Activated T-cell treated with anti-CD3 and anti-CD28 coated beads for 48 hours (primary cell): ENCODE measurements around the gene DMGDH.

Experiments
- DNase-seq: peaks from one replicate; pipeline ENCODE4 v3.0.0-alpha.2; 2020; ENCODE audit warnings: low read depth

DMGDH gene

DNA sequence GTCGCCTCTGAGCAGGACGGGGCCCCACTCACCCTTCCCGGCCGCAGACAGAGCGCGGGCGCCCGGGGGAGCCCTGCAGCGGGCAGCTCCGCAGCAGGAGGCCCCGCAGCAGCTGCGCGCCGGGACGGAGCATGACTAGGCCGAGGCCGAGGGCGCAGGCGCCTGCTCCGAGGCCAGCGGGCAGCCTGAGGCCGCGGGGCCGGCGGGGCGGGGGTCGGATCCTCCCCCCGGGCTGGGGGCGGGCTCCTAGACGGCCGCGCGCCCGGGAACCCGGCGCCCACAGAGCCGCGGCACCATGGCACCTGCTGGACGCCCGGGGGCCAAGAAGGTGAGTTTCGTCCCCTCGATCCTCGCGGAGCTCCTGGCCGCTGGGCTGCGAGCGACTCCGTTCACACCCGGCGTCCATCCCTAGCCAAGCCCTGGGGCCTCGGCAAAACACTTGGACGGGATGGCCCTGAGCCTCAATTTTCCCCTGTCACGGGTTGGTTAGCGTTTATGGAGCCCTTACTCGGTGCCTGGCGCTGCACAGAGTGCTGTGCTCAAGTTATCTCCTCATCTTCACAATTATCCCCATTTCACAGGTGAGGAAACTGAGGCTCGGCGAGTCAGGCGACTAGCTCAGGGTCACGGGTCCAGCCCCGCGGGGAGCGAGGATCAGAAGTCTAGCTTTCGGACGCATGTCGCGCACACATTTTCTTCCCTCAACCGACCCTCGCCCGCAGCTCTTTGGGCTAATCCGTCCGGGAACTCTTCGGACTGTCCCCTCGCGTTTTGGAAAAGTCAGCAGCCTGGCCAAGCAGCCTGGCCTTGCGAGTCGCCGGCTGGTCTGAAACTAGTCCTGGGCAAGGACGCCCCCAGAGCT is at the start of gene DMGDH, which contains the start of gene BHMT2:
Gene DMGDH, minus strand, starts transcription at position 187 of the 862 bp plus-strand sequence. Its CDS starts 54 bp downstream, at position 133.
Gene BHMT2, plus strand, starts transcription at position 280 of the 862 bp plus-strand sequence. Its CDS starts 16 bp downstream, at position 296.
- DNase-seq, result no peak

DNA sequence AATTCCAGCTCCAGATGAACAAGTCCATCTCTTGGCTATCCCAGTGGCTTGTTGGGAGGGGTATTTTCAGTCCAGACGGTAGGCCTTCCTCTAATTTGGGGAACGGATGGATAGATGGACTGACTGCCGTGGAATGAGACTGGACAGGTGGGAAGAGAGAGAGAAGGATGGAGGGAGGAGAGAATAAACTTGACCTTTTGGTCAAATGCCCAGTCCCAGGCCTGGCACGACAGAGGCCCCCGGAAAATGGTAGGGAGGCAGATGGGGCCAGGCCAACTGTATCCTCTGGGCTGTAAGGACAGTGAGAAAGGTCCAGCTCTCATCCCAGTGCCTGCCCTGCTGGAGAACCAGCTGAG is 43.2 kb upstream of the DMGDH start:
- DNase-seq, result no peak

DNA sequence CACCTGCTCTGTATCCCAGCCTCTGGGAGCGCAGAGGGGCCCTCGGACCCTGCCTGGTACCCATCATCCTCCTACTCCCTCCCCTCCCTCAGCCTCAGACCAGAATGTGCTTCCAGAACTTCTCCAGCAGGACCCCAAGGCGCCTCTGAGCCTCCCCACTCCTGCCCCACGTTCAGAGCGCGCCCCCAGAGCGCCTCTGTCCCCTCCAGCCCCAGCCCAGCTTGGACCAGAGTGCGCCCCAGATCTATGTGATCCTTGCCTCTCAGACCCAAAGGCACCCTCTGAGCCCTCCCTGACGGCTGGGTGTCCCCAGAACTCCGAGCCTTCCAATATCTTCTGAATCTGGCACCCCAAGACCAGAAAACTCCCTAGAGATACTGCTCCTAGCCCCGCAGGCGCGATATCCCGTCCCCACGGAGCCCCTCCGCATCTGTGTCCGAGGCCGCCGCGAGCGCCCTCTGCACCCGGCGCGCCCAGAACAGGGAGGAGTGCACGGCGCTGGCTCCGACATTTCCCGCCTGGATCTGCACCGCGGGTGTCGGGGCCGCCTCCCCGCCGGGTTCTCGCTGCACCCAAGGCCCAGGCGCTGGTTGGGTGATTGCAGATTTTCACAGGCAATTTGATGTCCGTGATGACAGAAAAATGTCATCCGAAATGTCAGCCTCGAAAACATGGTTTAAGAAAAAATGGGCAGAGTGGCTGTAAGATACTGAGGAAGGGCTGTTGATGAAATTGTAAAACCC is 42.7 kb upstream of the DMGDH start:
- DNase-seq, result no peak

DNA sequence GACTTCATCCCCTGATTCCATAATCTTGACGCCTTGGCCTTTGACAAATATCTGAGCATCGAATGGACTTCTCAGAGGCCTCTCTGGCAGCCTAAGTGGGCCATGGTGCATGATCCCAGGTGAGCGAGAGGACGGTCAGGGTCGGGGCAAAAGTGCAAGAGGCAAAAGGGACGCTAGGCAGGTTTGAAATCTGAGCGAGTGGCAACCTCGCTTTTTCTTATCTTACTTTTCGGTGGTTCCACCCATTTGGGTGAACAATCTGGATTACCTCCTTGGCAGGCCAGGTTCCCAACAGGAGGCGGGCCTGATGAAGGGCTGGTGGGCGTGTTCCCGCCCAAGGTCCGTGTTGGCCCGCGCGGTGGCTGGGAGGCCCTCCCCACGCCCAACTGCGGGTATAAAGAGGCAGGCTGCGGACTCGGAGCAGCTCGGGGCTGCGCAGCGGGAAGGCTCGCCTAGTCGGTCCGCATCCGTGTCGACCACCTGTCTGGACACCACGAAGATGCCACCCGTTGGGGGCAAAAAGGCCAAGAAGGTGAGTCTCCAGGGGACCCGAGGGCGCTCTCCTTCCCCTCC is 42.0 kb upstream of the DMGDH start, which contains the start of gene BHMT:
Gene BHMT, plus strand, starts transcription at position 423 of the 573 bp plus-strand sequence. Its CDS starts 77 bp downstream, at position 500.
- no peak for DNase-seq

DNA sequence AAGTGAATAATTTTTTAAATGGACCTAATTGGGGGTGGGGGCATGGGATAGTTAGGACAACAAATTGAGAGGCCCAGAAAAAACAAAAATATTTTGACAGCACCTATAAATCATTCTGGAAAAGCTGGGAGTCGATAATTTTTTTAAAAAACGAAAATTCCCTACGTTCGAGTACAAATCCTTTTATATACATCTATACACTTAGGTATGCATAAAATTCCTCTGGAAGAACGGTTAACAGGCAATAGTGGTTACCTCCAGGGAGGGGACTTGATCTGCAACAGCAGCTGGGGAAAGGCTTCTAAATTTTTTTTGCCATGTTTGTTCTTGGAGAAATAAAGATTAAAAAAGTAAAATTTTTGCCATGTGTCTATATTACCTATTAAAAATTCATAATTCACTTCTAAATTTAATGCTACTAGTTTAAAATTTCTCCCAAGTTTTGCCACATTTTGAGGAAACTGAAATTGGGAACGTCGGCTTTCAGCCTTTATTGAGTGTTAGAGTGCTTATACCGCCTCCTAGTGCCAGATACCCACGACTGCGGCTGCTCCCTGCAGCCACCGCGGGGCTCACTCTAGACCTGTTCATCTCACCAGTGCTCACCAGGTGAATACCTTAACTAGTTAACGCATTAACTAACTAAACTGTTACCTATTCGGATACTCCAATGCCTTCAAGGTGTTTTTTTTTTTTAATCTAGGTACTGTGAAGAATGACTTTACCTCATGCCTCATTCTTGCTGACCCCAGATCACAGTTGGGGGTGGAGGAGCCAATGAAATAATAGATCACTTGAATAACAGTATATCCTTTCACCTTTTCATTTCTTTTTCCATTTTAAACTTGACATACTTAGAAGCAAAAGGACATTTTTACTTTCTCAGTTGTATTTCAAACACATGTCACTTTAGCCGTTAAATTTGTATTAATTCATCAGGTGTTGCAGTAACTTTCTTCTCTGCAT is 40.3 kb upstream of the DMGDH start:
- DNase-seq, result peak; percentile 11

DNA sequence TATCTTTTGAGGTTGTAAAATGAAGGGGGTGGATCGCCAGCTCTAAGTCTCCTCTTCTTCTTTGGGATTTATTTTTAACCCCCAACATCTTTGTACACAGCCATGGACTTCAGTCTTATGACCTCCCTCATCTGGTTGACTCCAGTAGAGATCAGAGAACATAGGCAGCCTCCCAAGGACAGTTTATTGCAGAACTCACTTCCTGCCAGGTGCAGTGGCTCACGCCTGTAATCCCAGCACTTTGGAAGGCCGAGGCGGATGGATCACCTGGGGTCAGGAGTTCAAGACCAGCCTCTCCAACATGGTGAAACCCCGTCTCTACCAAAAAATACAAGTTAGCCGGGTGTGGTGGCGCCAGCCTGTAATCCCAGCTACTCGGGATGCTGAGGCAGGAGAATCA is 39.3 kb upstream of the DMGDH start:
- DNase-seq, result no peak

DNA sequence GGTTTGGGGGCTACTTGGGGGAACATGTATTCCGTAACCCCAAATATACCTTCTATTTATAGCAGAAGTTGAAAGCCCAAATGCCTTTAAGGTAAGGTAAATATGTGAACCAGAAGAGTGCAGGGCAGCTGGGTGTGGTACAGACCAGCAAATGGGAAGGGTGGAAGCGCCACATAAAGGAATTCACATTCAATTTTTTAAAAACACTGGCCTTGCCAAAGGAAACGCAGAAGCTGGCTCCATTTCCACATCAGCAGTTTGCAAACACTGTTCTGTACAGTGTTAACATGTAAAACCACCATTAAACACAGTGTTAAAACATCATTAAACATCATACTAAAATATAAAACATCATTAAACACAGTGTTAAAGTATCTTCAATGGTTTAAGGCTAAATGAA is 38.6 kb upstream of the DMGDH start:
- DNase-seq, result no peak

DNA sequence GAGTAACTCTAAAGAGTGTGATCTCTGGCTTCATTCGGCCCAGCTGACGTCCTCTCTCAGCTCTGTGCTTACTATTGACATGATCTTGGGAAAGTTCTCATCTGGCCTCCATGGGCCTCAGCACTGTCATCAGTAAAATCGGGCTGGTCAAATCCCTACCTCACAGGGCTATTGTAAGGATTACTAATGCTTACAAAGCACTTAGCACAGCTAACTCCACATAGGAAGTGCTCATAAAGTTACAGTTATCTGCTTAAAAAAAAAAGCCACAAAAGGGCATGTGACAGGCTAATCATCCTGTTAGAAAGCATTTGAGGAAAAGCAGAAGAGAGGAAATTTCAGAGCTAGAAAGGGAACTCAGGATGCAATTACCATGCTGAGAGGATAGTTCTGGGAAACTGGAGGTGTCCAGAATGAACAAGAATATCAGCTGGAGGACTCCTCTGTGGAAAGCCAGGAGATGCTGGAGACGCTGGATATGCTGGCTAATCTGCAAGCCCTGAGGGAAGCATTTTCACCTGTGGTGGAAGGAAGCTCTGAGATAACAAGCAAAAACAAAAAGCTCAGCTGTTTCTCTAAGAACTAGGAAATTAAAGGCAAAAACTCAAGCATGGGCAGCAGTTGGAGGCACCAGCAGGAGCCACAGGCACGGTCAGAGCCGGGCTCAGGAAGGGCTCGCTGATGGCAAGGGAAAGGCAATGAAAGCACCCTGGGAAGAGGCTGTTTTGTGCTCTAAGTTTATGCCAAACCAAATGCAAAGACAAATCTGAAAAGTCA is 37.7 kb upstream of the DMGDH start:
- DNase-seq, result no peak

DNA sequence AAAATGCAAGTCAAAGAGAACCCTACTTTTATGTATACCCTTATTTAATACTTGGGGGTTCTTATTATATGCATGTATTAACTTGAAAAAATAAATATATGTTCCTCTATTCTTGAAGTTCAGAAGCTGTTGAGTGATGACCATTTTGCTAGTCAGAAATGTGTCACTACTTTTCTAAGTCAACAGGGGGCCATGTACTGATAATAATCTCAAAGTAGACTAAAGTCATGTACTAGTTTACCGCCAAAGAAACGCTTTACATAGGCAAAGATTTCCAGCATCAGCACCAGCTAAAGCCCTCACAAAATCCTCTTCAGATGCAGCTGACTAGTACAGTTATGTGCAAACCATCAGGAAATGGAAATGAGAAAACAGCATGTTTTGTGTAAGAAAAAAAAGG is 36.4 kb upstream of the DMGDH start:
- DNase-seq, result no peak

DNA sequence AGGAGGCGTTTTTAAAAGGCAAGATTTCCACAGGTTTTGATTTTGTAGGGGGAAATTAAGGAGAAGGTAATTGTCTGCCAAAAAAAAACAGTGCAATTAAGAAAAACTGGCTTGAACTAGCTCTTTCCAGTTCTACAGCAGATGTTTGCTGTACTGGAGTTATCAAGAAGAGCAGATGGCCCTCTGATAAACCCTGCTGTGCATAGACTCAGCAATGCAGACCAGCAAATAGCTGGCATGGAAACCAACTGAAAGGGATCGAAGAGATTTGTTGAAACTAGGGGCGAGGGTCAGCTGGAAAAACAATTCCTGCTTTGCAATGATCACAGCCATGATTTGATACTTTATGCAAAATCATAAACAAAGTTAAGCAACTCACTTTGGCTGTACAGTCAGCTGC is 24.3 kb upstream of the DMGDH start:
- no peak for DNase-seq

DNA sequence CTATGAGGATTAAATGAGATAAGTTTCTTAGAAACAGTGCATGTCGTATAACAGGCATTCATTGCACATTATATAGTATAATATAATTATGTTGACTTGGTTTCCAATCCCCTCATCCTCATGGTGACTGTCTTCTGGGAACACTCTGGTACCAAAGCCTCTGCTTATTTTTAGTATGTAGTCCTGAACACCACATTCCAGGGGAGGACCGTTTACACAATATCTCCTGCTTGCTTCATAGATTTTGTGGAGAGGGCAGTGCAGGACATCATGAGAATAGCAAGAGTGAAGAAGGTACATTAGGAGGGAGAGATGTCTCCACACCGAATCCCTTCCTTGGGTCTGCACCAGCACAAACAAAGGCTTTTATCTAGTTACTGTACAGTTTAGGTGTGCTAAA is 21.6 kb upstream of the DMGDH start:
- DNase-seq, result no peak

DNA sequence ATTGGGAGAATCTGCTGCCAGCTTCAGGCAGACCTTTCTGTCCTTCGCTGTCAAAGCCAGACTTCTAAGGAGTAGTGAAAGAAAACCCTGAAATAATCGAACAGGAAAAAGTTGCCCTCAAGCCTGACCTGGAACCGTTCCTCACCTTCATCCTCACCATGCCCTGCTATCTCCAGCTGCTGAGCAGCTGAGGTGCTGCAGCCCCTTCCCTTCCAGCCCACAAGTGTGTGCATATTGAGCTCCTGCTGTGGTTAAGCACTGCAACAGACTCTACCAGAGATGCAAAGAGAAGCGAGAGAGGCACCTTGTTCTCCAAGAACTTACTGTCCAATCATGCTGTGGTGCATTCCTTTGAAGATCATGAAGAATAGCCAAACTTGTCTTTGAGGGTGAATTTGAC is 19.0 kb upstream of the DMGDH start:
- no peak for DNase-seq

DNA sequence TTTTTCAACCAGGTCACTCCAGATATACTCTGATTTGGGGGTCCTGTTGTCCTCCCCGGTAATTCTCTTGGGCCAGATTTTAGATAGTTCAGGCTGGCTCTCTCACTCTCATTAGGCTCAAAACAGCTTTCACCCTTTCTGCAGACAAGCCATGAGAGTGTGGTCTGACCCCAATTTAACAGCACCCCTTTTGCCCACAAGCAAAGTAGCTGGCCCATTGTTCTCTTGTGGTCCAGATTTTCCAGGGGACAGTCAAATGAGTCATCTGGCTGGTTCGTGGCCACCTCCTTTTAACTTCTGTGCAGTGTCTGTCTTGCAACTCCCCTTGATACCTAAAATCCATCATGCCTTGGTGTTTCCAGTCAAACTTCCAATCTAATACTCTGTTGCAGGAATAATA is 16.6 kb upstream of the DMGDH start:
- DNase-seq, result no peak

DNA sequence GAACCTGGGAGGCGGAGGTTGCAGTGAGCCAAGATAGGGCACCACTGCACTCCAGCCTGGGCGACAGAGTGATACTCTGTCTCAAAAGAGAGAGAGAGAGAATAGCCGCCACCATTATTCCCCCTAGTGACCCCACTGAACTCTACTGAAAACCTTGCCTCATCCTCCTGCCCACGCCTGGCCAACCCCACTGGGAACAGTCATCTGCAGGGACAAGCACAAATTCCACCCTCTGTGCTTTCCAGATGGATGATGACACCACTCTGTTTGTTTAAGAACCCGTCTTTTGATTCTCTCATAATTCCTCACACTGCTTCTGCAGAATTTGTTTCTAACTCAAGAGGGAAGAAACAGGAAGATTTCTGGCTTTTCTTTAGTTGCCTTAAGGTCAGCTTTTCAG is 12.3 kb upstream of the DMGDH start:
- no peak for DNase-seq

DNA sequence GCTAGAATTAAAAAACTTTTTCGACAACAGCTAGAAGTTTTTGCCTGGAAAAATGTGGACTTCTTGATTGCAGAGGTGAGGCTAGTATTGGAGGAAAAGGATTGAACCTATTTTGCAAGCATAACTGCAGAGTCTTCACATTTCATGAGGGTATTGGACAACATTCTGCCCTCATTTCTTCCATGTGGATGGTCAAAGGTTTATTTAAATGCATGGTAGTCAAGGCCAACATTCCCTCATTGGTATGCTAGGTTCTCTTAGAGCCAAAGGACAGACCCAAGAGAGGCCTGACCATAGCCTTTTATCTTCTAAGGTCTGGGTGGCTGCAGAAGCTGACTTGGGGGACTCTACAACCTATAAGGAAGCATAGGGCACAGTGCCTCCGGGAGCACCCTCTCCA is 11.3 kb upstream of the DMGDH start:
- DNase-seq, result no peak

DNA sequence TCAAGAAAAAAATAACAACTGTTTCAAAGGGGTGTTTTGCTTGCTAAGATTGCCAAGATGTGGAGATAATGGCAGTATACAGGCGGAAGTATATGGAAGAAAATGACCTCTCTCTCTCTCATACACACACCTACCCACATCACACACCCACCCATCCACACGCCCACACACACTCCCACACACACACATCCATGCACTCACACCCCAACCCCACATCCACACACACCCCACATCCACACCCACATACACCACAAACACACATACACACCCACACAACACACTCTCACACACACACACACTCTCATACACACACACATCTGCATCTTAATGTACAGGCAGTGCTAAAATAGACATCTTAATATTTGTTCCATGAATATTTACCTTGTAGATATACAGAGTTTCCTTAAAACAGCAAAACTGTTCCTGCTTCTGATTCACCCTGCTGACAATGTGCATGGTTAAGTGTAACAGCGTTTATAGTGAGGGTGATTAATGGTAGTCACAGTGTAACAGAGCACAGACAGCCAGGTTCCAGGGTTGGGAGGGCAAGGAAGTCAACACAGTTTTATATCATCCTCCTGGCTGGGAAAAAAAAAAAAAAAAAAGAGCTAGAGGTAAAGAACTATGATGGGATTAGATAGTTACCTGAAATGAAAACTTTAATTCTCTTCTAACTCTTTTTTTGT is 8.3 kb upstream of the DMGDH start:
- no peak for DNase-seq

DNA sequence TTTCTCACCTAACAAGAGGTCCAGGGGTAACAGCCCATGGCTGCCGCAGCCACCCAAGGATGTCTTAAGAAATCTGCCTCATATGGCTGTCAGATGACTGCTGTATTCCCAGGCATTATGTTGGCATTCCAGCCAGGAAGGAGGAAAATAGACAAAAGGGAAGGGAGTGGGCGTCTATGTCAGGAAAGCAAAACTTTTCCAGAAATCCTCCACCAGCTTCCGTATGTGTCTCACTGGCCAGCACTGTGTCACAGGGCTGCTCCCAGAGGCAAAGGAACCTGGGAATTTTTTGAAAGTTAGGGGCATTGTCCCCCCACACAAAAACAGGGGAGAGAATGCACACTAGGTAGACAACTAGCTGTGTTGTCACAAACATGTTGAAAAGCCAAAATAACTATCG is 7.3 kb upstream of the DMGDH start:
- DNase-seq, result no peak

DNA sequence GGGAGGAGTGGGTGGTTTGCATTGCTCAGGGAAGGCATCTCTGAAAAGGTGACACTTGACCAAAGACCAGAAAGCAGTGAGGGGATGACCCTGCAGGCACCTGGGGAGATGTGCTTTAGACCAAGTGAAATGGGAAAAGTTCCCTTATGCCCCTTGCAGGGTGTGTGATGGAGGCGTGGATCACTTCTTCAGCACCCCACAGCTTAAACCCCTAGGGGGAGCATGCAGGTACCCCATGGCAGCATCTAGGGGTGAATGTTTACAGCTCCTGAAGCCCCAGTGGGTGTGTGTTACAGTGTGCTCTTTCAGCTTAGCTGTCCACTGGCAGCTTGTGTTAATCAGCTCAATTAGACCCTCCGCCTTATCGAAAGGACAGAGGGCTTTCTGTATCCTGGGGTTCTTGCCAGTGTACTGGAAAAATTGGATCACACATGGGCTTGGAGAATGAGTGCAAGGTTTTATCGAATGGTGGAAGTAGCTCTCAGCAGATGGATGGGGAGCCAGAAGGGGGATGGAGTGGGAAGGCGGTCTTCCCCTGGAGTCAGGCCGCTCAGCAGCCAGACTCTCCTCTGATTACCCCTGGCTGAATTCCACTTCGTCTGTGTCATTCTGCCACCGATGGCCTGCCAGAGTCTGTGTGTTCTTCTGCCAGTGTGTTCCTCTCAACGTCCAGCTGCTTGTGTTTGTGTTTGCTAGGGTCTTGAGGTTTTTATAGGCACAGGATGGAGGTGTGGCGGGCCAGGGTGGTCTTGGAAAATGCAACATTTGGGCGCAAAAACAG is 6.4 kb upstream of the DMGDH start:
- no peak for DNase-seq

DNA sequence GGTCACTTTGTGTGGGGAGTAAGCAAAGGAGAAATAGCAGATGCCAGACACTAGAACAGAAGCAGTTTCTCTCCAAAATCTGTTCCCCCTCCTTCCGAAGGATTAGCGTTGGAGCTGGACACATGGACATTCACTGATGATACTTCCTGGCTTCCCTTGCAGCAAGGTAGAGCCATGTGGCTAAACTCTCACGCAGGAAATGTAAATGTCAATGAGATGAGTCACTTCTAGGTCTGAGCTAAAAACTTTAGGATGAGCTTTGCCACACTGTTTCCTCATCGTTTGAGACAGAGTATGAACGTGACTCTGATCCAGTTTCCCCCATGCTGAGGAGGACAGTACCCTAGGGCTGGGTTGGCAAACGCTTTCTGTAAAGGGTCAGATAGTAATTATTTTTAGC is 5.2 kb upstream of the DMGDH start:
- DNase-seq, result no peak

DNA sequence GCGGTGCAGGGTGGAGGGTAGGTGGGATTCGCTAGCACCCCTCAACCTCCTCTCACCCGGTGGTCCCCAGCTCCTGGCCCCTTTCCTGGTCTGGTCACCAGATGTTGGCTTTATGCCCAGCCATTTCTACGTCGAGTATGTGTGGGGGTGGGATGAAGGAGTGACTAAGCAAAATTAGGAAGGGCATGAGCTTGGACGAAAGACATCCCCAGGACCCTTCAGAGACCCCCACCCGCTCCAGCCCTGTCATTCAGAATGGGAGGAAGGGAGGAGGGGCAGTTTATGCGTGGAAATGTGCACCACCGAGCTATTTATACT is 835 bp upstream of the DMGDH start:
- no peak for DNase-seq
